Breast epithelium (tissue), 4 donors: Measurements from ENCODE around the gene TNIP2. TPM values are rescaled to one million over a fixed set of nuclear protein-coding genes. Genes with fewer than 3 reads are reported as not detected.

Experiments used
- DNase-seq, 2 donors: peaks; one replicate each; pipeline ENCODE4 v3.0.0-alpha.2; 2019; ENCODE audit warnings: low spot score in 2 of 2
- H3K27ac ChIP-seq, 2 donors: fragments of 200-600 bp; sonication (generic) in 1 of 2; one replicate each; pipeline ENCODE4 v1.5.1; 2016 to 2019; ENCODE audit warnings: mild to moderate bottlenecking in 1 of 2
- H3K27me3 ChIP-seq, 2 donors: fragments of 200-600 bp; sonication (generic) in 1 of 2; one replicate each; pipeline versions ENCODE4 v1.5.1 to v1.6.0; 2017 to 2019; ENCODE audit warnings: control low read depth in 1 of 2, mild to moderate bottlenecking in 1 of 2
- H3K36me3 ChIP-seq: fragments of 200-600 bp; one replicate; pipeline ENCODE4 v1.5.1; 2019
- H3K4me1 ChIP-seq, 2 donors: fragments of 200-600 bp; sonication (generic); one replicate each; pipeline ENCODE4 v1.5.1; 2016 to 2019; ENCODE audit warnings: control low read depth in 1 of 2
- H3K4me3 ChIP-seq, 3 donors: fragments of 200-600 bp; sonication (generic); 1 replicate in 2 of 3; 2 replicates in 1 of 3; pipeline ENCODE4 v1.5.1; 2016 to 2019; ENCODE audit warnings: mild to moderate bottlenecking in 3 of 3, moderate library complexity in 2 of 3
- H3K9me3 ChIP-seq, 2 donors: fragments of 200-600 bp; sonication (generic) in 1 of 2; one replicate each; pipeline ENCODE4 v1.5.1; 2016 to 2019; ENCODE audit warnings: control low read depth in 1 of 2
- POLR2A ChIP-seq: fragments of 450-650 bp; IDR thresholded peaks from one replicate; pipeline ENCODE4 v1.6.1; 2016; ENCODE audit warnings: antibody characterized with exemption, mild to moderate bottlenecking, moderate library complexity
- POLR2AphosphoS5 ChIP-seq, 3 donors: sonication (generic); formaldehyde crosslinking; IDR thresholded peaks; one replicate each; pipeline ENCODE4 v1.6.1; 2017; ENCODE audit warnings: antibody characterized with exemption in 3 of 3
- intact Hi-C: fragments of 100-400 bp; cut with DNase I; formaldehyde crosslinking; loops from one replicate; pipeline ENCODE4 v1.15.1; 2023; ENCODE audit warnings: low total_unique reads
- total RNA-seq, 3 donors: library from RNA; depleted of rRNA; stranded (reverse); fragments of >200 nt; gene quantifications; one replicate each; pipeline ENCODE4 v1.1.0, GENCODE V29; 2016
- TF ChIP-seq, protein P1 (sequence below), 3 donors: fragments of 450-650 bp; IDR thresholded peaks; one replicate each; pipeline ENCODE4 v1.5.1; 2016 to 2017; ENCODE audit warnings: antibody characterized with exemption in 3 of 3, mild to moderate bottlenecking in 3 of 3, moderate library complexity in 3 of 3

The TNIP2 gene
- total RNA-seq, 3 donors from 2014 or later = 46.4 to 73.4 (median 64.2) TPM

DNA sequence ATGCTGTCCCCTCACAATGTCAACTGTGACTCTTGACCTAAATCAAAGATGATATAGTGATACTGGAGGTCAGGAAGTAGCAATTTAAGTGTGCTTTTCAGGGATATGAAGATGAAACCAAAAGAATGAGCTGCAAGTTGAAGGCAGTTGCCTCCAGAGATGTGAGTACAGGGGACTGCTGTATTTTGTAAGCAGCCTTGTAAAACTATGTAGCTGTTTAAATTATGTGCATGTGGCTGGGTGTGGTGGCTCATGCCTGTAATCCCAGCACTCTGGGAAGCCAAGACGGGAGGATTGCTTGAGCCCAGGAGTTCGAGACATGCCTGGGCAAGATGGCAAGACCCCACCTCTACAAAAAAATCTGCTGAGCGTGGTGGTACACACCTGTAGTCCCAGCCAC, 15.1 kb upstream of the TNIP2 start:
- Histone ChIP-seq H3K4me1 (no peaks in the 10 kb centered on the region), H3K4me3 (no peak overlapping the region), H3K27me3 (no peaks in the 10 kb centered on the region), H3K9me3 (no peaks in the 10 kb centered on the region), H3K36me3 (no peaks in the 10 kb centered on the region), H3K27ac (no peak overlapping the region)
- TF ChIP-seq, protein P1, sequence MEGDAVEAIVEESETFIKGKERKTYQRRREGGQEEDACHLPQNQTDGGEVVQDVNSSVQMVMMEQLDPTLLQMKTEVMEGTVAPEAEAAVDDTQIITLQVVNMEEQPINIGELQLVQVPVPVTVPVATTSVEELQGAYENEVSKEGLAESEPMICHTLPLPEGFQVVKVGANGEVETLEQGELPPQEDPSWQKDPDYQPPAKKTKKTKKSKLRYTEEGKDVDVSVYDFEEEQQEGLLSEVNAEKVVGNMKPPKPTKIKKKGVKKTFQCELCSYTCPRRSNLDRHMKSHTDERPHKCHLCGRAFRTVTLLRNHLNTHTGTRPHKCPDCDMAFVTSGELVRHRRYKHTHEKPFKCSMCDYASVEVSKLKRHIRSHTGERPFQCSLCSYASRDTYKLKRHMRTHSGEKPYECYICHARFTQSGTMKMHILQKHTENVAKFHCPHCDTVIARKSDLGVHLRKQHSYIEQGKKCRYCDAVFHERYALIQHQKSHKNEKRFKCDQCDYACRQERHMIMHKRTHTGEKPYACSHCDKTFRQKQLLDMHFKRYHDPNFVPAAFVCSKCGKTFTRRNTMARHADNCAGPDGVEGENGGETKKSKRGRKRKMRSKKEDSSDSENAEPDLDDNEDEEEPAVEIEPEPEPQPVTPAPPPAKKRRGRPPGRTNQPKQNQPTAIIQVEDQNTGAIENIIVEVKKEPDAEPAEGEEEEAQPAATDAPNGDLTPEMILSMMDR (IDR thresholded peaks at IDR 0.05) = no peak
- no peak for TF ChIP-seq POLR2AphosphoS5 (IDR thresholded peaks at IDR 0.05)
- intact Hi-C loops = no loop called here
- DNase-seq = no peak

DNA sequence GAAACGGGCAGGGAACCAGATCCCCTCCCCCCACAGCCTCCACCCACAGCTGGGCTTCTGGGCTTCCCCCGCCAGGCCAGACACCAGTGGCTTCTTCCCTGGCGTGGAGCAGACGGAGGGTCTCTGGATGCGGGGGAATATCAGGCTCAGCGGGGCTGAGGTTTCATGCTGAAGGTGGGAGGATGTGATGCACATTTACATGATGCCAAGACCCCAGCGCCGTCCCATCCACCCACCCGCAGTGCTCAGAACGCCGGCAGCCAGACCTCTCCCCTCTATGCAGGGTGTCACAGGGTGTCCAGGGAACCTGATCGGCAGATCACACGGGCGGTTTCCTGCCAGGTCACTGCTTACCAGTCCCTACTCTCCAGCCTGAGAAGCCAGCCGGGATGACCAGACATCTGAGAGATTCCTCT, 12.8 kb upstream of the TNIP2 start:
- Histone ChIP-seq H3K27ac (no peak overlapping the region), H3K4me1 (peaks cover 0 to under 1% of the 10 kb centered on the region in 2 donors), H3K4me3 (no peak overlapping the region), H3K36me3 (no peaks in the 10 kb centered on the region), H3K9me3 (no peaks in the 10 kb centered on the region), H3K27me3 (no peaks in the 10 kb centered on the region)
- TF ChIP-seq POLR2A (no peak), POLR2AphosphoS5 (IDR thresholded peaks at IDR 0.05) (no peak)
- TF ChIP-seq, protein P1 (IDR thresholded peaks at IDR 0.05) = no peak
- intact Hi-C loops = loop anchor here (10.0 kb wide), 1 partner anchor 1246 kb away; no protein-coding TSS in a partner anchor
- no peak for DNase-seq

DNA sequence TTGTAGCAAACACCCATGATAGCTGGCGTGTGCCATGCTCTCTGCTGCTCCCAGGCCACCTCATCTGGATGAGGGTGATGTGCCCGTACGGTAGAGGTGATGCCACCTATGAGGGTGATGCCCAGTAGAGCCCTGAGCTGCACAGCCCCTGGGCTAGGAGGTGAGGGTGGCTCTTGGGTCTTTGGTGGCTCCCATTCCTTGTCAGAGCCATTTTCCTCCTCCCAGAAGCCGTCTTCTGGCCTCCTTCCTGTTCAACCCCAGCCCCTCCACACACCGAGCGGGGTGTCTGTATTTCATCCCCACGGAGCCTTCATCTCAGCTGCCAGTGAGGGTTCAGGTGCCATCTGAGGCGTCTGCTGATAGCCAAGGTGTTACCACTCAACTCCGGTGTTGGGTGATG, 12.0 kb upstream of the TNIP2 start:
- TF ChIP-seq POLR2AphosphoS5 (IDR thresholded peaks at IDR 0.05) (no peak), POLR2A (no peak)
- TF ChIP-seq, protein P1 (IDR thresholded peaks at IDR 0.05) = no peak
- Histone ChIP-seq H3K9me3 (no peaks in the 10 kb centered on the region), H3K36me3 (no peaks in the 10 kb centered on the region), H3K27me3 (no peaks in the 10 kb centered on the region), H3K4me1 (peaks cover 0 to 4% of the 10 kb centered on the region in 2 donors), H3K27ac (no peak overlapping the region), H3K4me3 (no peak overlapping the region)
- no peak for DNase-seq
- intact Hi-C loops = loop anchor here (10.0 kb wide), 1 partner anchor 1247 kb away; no protein-coding TSS in a partner anchor

DNA sequence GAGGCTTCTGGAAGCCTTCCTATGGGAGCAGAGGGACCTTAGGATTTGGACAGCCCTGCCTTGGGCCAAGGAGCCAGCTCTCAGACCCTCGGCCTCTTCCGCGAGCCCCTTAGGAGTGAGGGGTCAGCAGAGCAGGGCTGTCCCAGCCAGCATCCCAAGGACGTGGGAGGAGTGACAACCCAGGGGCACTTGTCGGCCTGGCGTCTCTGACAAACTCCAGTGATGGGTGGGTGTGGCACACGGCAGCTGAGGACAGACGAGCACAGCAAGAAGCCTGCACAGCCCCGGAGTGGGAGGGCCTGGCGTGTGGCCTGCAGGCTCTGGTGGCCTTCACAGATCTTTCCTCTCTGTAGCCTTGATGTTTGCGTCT, 11.6 kb upstream of the TNIP2 start:
- Histone ChIP-seq H3K9me3 (no peaks in the 10 kb centered on the region), H3K4me1 (peaks cover 0 to 4% of the 10 kb centered on the region in 2 donors), H3K27me3 (no peaks in the 10 kb centered on the region), H3K36me3 (no peaks in the 10 kb centered on the region), H3K4me3 (no peak overlapping the region), H3K27ac (no peak overlapping the region)
- intact Hi-C loops = loop anchor here (10.0 kb wide), 1 partner anchor 1247 kb away; no protein-coding TSS in a partner anchor
- DNase-seq = no peak
- TF ChIP-seq, protein P1 (IDR thresholded peaks at IDR 0.05) = no peak
- TF ChIP-seq POLR2A = no peak
- TF ChIP-seq POLR2AphosphoS5 (IDR thresholded peaks at IDR 0.05) = no peak

DNA sequence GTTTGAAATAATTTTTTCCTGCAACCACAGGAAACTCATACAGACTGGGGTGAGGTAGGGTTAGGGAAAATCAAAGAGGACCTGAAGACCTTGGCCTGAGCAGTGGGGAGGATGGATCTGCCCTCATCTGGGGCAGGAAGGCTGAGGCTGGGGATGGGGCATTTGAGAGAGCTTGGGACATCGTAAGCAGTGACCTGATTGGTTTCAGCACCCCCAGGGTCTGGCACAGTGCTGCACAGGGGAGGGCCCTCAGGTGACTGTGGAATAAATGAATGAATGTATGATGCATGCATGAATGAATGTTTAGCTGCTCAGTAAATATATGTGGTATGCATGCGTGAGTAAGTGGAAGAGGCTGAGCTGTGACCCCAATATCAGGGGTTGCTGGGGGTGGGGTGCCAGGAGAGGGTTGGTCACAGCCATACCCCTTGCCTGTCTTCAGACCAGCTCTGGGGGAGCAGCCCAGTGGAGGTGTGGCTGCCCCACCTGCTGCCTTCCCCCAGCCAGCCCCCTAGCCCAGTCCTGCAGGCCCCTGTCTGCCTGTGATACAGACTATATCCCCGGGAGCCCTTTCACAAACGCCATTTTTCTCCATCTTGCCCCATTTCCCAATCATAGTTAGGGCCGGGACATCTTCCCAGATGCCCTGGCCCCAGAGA, 11.0 kb upstream of the TNIP2 start:
- Histone ChIP-seq H3K9me3 (no peaks in the 10 kb centered on the region), H3K36me3 (no peaks in the 10 kb centered on the region), H3K4me1 (peaks cover 0 to 4% of the 10 kb centered on the region in 2 donors), H3K4me3 (no peak overlapping the region), H3K27ac (no peak overlapping the region), H3K27me3 (no peaks in the 10 kb centered on the region)
- DNase-seq = no peak
- TF ChIP-seq, protein P1 (IDR thresholded peaks at IDR 0.05) = no peak
- TF ChIP-seq POLR2AphosphoS5 (IDR thresholded peaks at IDR 0.05) (no peak), POLR2A (no peak)
- intact Hi-C loops = loop anchor here (10.0 kb wide), 1 partner anchor 1248 kb away; no protein-coding TSS in a partner anchor
